GF-D8 (cell line): ENCODE data around the gene PRKCQ.
"Not testable (repeated sequence)": the region's sequence is repeated elsewhere in the genome, so short reads cannot be mapped to it uniquely, and the experiment has no call there.

Source experiments
- DNase-seq: peaks from one replicate; lab custom pipeline; 2025; lab: John Stamatoyannopoulos, UW

Gene PRKCQ

DNA sequence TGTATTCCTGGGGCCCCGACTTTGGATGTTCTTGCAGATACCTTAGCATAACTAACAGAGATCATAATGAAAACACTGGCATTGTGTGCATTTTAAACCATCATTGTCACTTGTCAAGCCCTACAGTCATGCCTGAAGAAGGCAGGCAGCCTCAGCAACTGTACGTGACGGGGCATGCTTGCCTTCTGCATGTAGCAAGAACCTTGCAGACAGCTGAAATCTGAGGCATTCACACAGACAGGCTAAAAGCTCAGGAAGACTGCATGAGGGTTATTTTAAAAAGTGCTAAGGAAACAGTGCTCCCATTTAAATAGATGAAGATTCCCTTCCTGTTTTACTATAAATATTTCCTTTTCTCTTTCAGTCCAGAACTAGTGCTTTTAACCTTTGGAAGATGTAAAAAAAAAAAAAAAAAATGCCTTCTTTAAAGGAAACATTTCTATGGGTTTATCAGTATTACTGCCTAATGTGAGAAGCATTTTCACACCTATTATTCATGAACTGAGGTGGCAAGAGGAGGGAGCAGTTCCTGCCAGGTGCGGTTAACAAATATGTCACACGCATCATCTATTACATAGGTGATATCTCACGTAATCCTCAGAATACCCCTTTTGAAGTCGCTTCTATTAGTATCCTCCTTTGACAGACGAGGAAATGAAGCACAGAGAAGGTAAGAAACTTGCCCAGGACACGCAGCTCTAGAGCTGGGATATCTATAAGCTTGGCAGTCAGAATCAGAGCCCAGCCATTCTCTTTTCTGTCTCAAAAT is 88.1 kb downstream of the PRKCQ start:
- no peak for DNase-seq

DNA sequence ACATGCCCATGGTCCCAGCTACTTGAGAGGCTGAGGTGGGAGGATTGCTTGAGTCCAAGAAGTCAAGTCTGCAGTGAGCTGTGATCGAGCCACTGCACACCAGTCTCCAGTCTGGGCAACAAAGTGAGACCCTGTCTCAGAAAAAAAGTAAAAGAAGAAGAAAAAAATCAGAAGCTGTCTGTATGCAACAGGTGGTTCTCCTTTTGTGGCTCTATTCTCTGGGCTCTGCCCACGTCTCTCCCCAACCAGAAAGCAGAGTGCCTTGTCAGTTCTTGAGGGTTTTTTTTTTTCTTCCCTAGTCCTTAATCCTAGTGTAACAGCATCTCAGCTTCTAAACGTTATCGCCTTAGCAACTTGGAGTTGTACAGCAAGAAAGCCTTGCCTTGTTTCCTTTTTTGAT is 89.5 kb downstream of the PRKCQ start:
- DNase-seq, result no peak

DNA sequence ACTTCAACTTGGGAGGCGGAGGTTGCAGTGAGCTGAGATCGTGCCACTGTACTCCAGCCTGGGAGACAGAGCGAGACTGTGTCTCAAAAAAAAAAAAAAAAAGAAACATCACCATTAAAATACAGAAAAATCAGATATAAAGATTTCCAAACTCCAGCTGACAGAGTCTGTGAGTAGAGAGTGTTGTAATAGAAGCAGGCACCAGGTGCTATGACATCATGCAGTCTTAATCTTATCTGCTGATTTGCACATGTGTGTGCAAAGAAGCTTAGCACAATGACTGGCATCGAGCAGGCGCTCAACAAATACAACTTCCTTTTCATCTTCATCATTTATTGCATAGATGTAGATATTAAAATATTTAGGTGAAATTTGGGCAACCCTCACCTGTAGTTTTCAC is 92.2 kb downstream of the PRKCQ start:
- DNase-seq, result no peak

DNA sequence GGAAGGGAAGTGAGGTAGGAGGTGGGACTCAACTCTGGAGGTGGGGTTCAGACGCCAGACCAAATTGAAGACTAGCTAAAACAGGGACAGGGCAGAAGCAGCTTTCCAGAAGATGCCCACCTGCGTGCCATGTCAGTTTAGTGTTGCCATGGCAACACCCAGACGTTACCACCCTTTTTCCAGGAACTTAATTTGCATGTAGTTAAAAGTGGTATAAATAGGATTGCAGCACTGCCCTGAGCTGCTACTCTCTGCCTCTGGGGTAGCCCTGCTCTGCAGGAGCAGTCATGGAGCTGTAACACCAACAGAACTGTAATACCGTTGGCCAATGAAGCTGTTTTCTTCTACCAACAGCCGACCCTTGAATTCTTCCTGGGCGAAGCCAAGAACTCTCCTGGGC is 93.8 kb downstream of the PRKCQ start:
- no peak for DNase-seq

DNA sequence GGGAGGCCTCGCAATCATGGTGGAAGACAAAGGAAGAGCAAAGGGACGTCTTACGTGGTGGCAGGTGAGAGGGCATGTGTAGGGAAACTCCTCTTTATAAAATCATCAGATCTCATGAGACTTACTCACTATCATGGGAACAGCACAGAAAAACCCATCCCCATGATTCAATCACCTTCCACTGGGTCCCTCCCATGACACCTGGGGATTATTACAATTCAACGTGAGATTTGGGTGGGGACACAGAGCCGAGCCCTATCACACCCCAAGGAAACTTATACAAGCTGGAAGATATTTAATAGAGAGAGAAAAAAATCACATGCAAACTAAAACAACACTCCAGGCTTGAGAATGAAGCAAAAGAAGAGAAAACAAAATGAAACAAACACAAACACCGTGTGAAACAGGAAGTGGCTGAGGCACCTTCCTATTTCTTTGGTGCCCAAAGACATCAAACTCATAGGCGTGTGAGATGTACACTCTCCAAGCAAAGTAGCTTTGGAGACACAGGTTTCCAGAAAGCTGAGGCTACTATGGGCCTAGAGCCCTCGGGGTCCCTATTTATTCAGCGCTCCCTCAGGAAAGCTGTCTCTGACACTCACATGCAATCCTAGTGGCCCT is 97.2 kb downstream of the PRKCQ start:
- no peak for DNase-seq

DNA sequence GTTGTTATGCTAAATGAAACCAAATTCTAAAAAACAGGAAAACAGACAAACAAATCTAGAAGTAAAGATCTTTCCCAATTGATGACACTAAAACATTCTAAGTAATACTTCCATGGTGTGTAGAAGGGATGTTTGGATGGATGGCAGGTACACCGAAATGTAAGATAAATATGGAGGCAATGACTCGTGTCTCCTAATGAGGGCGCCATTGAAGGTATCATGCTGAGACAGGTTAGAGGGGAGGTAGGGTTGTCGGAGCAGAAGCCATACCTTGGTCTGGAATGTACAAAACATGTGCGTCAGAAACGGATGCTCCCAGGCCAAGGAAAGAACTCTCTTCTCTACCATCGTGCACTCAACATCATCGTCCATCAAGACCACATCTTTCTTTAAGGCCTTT is 101.4 kb downstream of the PRKCQ start:
- no peak for DNase-seq

DNA sequence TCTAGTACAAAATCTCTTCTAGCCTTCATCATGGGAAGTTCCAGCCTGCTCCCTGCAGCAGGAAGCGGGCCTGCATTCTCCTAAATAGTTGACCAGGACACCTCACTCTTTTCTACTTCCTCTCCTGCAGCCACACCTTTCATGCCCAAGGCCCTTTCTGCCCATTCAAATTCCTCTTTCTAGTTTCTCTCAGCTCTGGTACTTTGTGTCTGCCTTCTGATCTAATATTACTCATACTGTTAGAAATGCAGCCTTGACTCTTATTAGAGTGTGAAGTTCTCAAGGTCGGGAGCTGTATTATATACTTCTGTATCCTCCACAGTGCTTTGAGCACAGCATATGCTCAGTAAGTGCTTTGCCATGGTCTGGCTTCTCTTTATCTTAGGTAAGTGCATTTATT is 103.1 kb downstream of the PRKCQ start:
- DNase-seq, result no peak

DNA sequence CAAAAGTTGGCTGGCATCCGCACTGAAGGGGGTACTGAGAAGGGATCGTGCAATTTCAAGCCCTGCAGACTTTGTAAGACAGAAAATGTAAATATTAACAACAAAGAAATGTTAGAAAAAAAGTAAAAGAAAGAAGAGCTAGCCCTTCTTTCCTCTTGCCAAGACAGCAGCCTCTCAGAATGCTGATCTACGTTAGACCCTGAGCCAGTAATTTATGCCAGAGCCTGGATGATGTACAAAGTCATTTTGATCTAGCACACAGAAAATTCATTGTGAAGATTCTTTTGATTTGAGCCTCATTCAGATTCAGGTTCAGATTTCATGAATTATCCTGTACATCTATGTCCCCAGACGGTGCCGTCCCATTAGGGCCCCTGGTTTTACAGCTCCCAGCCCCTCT is 105.2 kb downstream of the PRKCQ start:
- no peak for DNase-seq

DNA sequence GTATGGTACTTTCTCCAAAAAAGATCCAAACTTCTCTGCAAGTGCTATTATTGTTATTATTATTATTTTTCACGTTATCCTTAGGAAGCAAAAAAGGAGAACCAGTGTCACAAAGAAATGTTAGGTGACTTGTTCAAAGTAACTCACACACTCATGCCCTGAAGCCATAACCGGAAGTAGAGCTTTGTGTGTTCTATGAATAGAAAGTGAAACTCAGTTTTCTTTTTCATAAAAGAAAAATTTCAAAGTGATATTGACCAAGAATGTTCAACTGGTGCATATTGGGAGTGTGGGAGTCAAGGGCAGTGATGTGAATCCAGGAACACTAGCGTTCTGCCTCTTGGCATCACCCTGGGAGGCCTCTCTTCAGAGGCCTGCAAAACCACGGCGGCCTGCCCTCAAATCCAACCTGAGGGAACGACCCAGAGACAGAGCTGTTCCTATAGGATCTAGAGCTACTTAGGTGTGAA is 106.1 kb downstream of the PRKCQ start:
- DNase-seq, result peak; percentile 50

DNA sequence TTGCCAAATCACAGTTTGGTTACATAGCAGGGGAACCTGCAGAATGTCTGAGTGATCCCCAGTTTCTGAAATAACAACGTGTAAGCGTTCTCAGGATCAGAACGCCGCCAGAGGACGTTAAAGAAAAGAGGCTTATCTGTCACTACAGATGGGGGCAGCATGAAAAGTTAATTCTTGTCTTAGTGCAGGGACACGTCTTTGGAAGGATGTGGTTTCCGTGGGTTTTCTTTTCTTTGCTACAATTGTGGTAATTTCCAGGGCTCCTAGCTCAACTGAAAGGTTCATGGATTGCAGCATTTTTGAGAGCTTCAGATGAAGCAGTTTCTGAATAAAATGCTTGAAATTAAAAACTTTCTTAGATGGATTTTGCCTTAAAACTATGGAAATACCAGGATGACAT is 106.6 kb downstream of the PRKCQ start:
- peak; percentile 96 for DNase-seq

DNA sequence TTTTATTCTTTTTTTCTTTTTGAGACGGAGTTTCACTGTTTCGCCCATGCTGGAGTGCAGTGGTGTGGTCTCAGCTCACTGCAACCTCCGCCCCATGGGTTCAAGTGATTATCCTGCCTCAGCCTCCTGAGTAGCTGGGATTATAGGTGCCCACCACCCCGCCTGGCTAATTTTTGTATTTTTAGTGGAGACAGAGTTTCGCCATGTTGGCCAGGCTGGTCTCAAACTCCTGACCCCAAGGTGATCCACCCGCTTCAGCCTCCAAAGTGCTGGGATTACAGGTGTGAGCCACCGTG is 107.4 kb downstream of the PRKCQ start:
- not testable (repeated sequence) for DNase-seq

DNA sequence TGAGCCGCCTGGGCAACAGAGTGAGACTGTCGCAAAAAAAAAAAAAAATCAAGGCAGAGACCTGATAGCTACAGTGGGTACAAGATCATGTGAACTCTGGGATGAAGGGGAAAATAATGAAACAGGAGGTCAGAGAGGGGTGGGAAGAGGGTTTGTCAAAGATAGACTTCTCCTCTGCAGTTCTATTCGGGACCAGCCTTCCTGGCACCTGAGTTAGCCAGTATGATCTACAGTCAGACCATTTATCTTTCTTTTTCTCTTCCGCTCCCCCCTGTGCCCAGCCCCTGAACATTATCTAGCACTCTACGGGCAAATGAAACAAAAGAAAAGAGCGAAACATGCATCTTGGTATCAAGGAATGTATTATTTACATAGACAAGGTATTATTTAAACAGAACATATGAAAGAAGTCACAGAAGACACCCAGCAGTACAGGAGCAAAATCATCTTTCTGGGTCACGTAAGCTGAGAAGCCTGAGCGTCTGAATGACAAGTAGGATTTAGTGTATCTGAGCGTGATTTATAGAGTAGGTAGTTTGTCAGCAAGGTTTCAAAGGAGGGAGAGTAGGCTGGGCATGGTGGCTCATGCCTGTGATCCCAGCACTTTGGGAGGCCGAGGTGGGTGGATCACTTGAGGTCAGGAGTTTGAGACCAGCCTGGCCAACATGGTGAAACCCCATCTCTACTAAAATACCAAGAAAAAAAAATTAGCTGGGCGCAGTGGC is 109.0 kb downstream of the PRKCQ start:
- no peak for DNase-seq

DNA sequence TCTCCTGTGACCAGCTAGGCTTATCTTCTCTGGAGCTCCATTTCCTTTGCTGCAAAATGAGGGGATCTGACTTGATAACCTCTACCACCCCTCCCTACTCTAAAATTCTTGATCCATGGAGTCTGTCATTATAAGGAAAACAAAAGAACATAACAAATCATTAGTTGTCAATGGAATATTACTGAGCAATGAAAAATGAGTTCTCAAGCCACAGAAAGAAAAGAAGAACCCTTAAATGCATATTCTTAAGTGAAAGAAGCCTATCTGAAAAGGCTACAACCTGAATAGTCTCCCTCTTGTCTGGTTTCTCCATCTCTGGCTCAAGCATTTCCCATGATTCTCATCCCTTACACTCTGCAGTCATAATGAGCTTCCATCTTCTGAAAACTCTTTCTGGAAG is 110.4 kb downstream of the PRKCQ start:
- DNase-seq, result no peak

DNA sequence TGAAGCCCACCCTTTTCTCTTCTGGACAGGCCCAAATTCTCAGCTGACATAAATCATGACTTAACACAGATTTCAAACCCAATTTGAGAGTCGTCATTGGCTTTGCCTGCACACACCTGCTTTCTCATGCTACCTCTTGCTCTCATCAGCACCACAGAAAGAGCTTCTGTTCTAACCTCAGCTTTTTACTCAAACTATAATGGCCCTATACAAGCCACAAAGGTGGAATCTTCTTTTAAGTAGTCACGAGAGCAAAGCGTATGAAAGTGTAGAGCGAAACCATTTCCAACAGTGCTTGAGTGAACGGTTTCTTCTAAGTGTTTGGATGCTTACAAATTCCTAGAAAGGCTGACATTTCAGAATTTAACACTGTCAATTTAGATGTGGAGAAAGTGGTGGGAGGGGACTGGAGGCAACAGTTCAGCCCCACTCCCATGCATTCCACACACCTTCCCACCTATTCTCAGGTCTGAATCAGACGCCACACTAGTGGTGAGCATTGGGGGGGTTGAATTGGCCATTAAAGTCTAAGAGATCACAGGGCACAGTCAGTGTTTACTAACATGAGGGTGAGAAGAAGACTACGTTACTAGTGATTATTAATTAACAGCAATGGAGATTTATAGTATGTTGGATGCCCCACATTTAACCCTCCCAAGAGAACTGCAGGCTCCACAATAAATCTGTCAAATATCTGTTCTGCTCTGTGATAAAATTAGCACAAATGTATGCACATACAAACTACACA is 114.0 kb downstream of the PRKCQ start:
- no peak for DNase-seq

DNA sequence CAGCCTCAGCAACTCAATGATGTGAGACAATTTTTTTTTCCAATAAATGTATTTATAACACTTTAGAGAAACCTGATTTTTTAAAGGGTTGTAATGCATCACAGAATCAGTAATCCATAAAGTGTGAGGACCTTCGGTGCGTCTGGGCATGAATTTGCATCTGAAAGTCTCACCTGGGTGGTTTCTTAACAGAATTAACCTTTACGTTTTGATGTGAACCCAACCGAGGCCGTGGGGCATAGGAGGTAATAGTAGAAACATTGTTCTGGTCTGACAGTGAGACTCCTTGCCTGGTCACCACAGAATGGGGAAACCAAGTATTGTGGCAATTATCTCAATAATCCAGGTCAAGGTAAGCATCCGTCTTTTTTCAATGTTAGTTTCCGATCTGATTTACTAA is 114.6 kb downstream of the PRKCQ start:
- no peak for DNase-seq

DNA sequence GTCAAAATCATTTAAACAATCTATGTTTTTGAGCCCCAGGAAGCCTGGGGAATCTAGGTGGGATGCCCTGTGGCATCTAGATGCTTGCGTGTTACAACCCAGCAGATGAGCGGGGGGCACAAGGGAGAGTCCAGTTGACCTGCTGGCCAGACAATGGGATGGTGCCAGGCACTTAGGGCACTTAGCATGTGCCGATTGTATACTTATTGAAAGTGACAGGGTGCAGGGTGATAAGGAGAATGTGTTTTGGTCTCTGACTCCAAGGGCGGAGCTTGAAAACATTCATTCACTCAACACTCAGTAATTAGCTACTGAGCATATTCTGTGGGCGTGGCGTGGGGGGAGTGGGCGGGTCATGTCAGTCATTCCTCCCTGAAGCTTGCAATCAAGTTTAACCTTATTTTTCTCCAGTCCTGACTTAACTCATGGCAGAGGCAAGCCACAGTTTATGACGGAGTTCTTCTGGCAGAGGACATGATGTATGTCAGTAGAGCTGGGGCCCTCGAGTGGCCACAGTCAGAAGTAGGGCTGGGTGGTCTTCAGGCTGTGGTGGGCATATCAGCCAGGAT is 115.1 kb downstream of the PRKCQ start:
- DNase-seq, result no peak

DNA sequence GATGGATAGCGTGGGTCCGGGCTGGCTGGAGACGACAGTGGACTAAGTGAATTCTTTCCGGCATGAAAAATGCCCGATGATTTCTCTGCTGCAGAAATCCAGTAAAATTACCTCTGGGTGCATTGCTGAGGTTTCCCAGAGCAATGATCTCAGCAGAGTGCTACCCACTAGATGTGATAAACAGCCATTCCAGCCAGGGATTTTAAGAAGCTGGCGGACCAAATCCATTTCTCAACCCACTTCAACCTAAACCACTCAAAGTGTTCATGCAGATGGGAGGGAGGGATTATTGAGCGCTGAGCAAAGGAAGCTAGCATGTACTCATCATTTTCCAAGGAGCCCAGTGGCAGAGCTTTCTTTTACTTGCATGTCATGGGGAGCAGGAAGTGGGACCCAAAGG is 116.7 kb downstream of the PRKCQ start:
- DNase-seq, result no peak

DNA sequence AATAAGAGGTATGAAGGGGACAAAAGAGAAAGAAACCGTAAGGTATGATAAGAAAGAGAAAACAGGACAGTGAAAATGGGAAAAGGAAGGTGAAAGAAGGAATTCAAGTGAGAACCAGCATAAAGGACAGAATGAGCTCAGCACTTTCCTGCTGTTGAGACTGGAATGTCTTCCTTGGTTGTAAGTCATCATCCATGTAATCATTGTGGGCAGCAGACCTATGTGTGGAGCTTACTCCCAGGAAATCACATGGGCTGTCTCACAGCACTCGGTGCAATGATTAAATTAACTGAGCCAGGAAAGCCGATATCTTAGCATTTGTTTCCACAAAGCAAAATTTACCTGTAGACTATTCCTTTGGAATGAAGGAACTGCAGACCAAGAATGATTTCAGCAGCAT is 118.1 kb downstream of the PRKCQ start:
- no peak for DNase-seq

DNA sequence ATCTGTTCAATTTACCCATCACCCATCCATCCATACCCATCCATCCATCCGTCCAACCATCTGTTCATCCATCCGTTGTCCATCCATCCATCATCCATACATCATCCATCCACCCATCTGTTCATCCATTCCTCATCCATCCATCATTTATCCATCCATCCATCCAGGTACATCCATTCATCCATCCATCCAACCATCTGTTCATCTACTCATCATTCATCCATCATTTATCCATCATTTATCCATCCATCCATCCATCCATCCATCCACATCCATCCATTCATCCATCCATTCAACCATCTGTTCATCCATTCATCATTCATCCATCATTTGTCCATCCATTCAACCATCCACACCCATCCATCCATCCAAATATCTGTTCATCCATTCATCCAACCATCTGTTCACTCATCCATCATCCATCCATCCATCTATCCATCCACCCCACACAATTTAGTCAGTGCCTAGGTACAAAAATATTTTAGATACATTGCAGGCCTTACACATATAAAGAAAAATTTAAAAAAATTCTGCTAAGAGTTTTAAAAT is 119.1 kb downstream of the PRKCQ start:
- DNase-seq, result no peak

DNA sequence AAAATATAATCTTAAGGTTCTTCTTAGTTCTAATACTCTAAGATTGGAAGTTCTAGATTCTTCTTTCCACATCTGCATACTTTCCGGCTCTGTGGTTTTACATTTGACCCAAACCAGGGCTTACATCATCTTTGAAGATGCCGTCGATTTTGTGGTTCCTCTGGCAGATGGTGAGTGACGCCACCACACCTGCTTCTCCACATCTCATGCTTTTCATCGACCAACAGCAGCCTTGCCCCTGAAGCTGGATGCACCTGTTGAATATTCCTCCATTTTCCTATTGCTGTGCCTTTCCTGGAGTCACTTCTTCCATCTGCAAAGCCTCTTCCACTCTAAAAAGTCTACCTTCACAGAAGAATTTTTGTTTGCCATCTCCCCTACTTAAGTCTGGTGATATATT is 121.3 kb downstream of the PRKCQ start:
- DNase-seq, result peak; percentile 61

DNA sequence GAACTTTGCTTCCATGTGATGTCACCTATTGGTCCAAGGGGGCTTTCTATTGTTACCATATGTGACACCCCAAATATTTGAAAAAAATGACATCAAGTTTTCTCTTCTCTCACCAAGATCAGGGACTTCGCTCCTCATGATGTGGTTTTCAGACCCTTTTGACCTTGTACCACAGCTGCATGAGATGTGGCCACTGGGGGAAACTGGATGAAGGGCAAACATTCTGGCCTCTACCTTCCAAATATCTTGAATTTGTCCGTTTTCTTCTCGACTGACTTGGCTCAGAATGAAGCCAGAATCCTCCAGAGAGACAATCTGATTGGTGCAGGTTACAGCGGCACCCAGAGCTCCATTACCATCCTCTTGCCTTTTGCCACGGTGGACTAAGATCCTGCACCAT is 122.7 kb downstream of the PRKCQ start:
- no peak for DNase-seq

DNA sequence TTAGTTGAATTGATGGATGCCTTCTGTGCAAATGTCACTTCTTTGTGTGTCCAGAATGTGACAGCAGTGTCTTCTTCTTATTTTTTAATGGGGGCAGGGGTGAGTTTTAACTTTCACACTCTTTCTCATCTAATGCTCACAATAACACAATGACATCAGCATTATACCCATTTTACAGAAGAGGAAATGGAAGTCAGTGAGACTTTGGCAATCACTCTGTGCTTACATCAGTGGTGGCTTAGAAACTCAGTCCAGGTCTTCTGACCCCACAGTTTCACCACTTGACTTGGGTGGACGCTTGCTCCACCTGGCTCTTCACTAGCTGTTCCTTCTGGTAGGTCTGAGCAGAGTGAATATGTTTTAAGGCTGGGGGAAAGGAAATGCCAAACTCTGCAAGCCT is 124.0 kb downstream of the PRKCQ start:
- no peak for DNase-seq
